SK-N-SH (cell line): ENCODE measurements around the gene PPP6R2.

Experiments used
- EP300 ChIP-seq, 2 experiments: IDR thresholded peaks; 2 replicates each; pipeline versions ENCODE4 v1.4.0 to v1.6.1; 2012; ENCODE audit warnings: borderline replicate concordance in 1 of 2, low read depth in 1 of 2, low read length in 1 of 2
- EZH2phosphoT487 ChIP-seq: fragments of 200-600 bp; sonication (generic); IDR thresholded peaks from 2 replicates; pipeline ENCODE4 v1.6.1; 2017; ENCODE audit warnings: low read depth, mixed run types, mild to moderate bottlenecking, antibody characterized with exemption, moderate library complexity, borderline replicate concordance
- FOXM1 ChIP-seq: IDR thresholded peaks from 2 replicates; pipeline ENCODE4 v1.4.0; 2012; ENCODE audit warnings: low read depth, mild to moderate bottlenecking
- NRF1 ChIP-seq: IDR thresholded peaks from 2 replicates; pipeline ENCODE4 v1.6.1; 2012; ENCODE audit warnings: low read depth, mild to moderate bottlenecking, low read length
- POLR2AphosphoS5 ChIP-seq: IDR thresholded peaks from 2 replicates; pipeline ENCODE4 v1.6.1; 2012; ENCODE audit warnings: low read depth, low read length
- RCOR1 ChIP-seq: fragments of 150-350 bp; IDR thresholded peaks from 2 replicates; pipeline ENCODE4 v1.6.1; 2017; ENCODE audit warnings: antibody characterized with exemption, low read length
- RFX5 ChIP-seq: IDR thresholded peaks from 2 replicates; pipeline ENCODE4 v1.6.1; 2012; ENCODE audit warnings: mild to moderate bottlenecking, improper control_type of control experiment, low read length
- SIN3A ChIP-seq: IDR thresholded peaks from 2 replicates; pipeline ENCODE4 v1.6.1; 2012; ENCODE audit warnings: low read depth, mild to moderate bottlenecking, low read length, moderate library complexity, borderline replicate concordance
- TCF12 ChIP-seq: IDR thresholded peaks from 2 replicates; pipeline ENCODE4 v1.4.0; 2012
- YY1 ChIP-seq: IDR thresholded peaks from 2 replicates; pipeline ENCODE4 v1.4.0; 2012; ENCODE audit warnings: low read depth, mild to moderate bottlenecking
- TF ChIP-seq, protein P1 (sequence below): fragments of 200-600 bp; sonication (generic); IDR thresholded peaks from 2 replicates; pipeline ENCODE4 v1.6.1; 2017; ENCODE audit warnings: antibody characterized with exemption, mild to moderate bottlenecking, moderate library complexity
- TF ChIP-seq, protein P2 (sequence below): IDR thresholded peaks from 2 replicates; pipeline ENCODE4 v1.4.0; 2012; ENCODE audit warnings: low read depth, borderline replicate concordance
- TF ChIP-seq, protein P3 (sequence below): IDR thresholded peaks from 2 replicates; pipeline ENCODE4 v1.4.0; 2012; ENCODE audit warnings: low read depth, borderline replicate concordance
- TF ChIP-seq, protein P4 (sequence below): IDR thresholded peaks from 2 replicates; pipeline ENCODE4 v1.6.1; 2012; ENCODE audit warnings: mild to moderate bottlenecking, low read depth, low read length, moderate library complexity

DNA sequence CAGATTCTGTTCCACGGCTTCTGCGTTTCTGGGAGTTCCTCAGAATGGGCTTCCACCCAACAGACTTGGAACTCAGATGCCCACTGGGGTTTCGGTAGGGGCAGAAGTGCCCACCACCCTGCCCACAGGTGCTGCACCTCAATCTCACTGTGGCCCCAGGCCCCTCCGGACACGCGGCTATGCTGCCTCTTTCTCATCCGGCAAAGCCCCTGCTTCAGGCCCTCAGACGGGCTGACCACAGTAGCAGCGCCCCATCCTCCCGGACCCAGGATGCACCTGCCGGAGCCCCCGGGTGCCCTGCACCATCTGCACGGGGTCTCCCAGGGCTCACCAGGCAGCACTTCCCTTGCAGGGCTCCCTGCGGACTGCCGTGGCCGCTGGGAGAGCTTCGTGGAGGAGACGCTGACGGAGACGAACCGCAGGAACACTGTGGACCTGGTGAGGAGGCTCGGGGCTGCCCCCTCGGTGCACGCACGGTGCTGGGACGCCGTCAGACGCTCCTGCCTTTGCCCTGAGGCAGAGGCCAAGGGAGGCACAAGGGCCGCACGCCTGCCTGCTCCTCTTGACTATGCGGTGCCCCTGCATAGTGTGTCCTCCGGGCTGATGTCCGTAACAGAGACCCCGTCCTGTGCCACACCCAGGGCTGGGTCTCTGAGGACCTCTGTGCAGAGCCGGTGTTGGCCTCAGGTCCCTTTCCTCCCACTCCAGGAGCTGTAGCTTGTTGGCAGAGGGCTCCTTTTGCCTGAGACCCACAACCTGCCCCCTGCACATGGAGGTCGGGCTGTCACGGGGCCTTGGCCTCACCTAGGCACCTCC is 93.1 kb downstream of the PPP6R2 start:
- TF ChIP-seq RFX5 (no peak), NRF1 (no peak), YY1 (no peak), POLR2AphosphoS5 (no peak), TCF12 (no peak), RCOR1 (no peak), EP300 (IDR thresholded peaks at IDR 0.05; ENCODE audit: borderline replicate concordance in 1 of 2, low read depth in 1 of 2, low read length in 1 of 2) (no peak), SIN3A (no peak), EZH2phosphoT487 (no peak), FOXM1 (no peak)
- TF ChIP-seq, protein P1, sequence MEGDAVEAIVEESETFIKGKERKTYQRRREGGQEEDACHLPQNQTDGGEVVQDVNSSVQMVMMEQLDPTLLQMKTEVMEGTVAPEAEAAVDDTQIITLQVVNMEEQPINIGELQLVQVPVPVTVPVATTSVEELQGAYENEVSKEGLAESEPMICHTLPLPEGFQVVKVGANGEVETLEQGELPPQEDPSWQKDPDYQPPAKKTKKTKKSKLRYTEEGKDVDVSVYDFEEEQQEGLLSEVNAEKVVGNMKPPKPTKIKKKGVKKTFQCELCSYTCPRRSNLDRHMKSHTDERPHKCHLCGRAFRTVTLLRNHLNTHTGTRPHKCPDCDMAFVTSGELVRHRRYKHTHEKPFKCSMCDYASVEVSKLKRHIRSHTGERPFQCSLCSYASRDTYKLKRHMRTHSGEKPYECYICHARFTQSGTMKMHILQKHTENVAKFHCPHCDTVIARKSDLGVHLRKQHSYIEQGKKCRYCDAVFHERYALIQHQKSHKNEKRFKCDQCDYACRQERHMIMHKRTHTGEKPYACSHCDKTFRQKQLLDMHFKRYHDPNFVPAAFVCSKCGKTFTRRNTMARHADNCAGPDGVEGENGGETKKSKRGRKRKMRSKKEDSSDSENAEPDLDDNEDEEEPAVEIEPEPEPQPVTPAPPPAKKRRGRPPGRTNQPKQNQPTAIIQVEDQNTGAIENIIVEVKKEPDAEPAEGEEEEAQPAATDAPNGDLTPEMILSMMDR = no peak
- TF ChIP-seq, protein P2, sequence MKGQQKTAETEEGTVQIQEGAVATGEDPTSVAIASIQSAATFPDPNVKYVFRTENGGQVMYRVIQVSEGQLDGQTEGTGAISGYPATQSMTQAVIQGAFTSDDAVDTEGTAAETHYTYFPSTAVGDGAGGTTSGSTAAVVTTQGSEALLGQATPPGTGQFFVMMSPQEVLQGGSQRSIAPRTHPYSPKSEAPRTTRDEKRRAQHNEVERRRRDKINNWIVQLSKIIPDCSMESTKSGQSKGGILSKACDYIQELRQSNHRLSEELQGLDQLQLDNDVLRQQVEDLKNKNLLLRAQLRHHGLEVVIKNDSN = no peak
- TF ChIP-seq, protein P3, sequence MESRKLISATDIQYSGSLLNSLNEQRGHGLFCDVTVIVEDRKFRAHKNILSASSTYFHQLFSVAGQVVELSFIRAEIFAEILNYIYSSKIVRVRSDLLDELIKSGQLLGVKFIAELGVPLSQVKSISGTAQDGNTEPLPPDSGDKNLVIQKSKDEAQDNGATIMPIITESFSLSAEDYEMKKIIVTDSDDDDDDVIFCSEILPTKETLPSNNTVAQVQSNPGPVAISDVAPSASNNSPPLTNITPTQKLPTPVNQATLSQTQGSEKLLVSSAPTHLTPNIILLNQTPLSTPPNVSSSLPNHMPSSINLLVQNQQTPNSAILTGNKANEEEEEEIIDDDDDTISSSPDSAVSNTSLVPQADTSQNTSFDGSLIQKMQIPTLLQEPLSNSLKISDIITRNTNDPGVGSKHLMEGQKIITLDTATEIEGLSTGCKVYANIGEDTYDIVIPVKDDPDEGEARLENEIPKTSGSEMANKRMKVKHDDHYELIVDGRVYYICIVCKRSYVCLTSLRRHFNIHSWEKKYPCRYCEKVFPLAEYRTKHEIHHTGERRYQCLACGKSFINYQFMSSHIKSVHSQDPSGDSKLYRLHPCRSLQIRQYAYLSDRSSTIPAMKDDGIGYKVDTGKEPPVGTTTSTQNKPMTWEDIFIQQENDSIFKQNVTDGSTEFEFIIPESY = no peak
- TF ChIP-seq, protein P4, sequence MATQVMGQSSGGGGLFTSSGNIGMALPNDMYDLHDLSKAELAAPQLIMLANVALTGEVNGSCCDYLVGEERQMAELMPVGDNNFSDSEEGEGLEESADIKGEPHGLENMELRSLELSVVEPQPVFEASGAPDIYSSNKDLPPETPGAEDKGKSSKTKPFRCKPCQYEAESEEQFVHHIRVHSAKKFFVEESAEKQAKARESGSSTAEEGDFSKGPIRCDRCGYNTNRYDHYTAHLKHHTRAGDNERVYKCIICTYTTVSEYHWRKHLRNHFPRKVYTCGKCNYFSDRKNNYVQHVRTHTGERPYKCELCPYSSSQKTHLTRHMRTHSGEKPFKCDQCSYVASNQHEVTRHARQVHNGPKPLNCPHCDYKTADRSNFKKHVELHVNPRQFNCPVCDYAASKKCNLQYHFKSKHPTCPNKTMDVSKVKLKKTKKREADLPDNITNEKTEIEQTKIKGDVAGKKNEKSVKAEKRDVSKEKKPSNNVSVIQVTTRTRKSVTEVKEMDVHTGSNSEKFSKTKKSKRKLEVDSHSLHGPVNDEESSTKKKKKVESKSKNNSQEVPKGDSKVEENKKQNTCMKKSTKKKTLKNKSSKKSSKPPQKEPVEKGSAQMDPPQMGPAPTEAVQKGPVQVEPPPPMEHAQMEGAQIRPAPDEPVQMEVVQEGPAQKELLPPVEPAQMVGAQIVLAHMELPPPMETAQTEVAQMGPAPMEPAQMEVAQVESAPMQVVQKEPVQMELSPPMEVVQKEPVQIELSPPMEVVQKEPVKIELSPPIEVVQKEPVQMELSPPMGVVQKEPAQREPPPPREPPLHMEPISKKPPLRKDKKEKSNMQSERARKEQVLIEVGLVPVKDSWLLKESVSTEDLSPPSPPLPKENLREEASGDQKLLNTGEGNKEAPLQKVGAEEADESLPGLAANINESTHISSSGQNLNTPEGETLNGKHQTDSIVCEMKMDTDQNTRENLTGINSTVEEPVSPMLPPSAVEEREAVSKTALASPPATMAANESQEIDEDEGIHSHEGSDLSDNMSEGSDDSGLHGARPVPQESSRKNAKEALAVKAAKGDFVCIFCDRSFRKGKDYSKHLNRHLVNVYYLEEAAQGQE = no peak
